T follicular helper cell (primary cell): ENCODE results near the gene CDR2.
"Not testable (repeated sequence)": the region's sequence is repeated elsewhere in the genome, so short reads cannot be mapped to it uniquely, and the experiment has no call there.

Experiments used
- DNase-seq: peaks from one replicate; pipeline ENCODE4 v3.0.0-alpha.2; 2020; ENCODE audit warnings: low read depth
- total RNA-seq, 2 experiments: gene quantifications; one replicate each; lab custom pipeline; 2026; lab: John Stamatoyannopoulos, UW

Gene CDR2
- total RNA-seq: 54.0 to 104 reads per million in 2 experiments

DNA sequence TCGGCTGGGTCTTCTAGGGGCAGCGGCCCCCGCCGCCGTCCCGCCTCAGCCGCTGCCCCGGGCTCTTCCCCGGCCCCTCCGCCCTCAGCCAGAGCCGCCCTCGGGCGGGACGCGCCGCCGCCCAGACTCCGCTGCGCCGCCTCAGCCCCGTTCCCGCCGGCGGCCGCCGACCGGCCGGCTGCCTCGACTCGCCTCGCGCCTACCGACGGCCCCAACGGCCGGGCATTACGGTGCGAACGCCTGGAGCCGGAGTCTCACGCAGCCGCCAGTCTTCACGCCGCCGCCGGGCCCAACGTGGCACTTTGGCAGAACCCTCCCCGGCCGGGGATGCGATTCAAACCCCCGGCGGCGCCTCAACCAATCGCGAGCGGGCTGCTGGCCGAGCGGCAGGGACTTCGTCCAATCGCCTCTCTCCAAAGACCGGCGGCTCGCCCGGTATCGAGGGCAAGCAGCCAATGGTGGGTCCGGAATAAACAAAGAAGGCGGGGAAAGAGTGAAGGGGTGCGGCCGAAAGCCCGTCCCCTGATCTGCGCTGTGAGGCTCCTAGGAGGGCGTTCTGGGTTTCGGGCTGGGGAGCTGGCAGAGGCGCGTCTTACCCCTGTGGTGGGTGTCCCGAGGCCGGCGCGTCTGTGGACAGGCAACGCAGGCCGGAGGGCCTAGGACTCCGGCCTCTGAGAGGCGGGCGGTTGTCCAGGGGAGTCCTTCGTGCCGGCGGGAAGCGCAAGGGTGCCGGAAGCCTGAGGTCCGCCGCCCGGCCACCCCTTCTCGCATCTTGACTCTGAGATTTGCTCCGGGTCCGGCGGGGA lies at the start of gene CDR2:
Gene CDR2, minus strand, starts transcription at position 309 of the 806 bp plus-strand sequence. CDS start 310 bp downstream, outside the sequence.
- DNase-seq: peak; percentile 98

DNA sequence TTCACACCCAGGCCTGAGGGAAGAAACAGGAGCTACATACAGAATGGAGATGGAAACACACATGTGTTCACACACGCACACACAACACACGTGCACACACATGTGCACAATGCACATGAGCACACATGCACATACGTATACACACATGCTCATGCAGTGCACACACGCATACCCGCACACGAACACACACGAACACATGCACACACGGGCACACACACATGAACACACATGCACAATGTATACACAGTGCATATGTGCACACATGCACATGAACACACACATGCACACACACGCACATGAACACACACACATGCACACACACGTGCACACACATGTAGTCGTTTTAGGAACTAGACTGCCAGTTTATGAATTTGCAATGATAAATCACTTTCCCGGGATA lies 49.3 kb upstream of the CDR2 start:
- DNase-seq: no peak

DNA sequence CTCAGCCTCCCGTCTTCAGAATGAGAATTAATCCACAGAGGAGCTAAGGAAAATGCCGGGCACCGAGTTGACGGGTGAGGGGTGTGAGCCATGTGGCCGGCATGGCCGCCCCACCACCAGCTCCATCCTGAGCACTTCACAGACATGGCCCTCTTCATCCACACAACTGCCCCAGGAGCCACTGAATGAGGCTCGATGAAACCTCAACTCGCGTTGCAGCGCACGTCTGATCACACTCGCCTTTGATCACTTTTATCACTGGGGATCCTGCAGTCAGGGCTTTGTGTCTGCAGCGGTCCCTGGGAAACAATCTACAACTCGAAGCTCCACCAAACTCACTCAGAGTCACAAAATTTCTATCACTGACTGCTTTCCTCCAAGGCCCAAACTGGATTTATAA lies 46.7 kb upstream of the CDR2 start:
- no peak for DNase-seq

- DNase-seq: no peak
Measured at GRCh38 chr16:22420606-22421135, 46.3 kb upstream of the CDR2 start.

DNA sequence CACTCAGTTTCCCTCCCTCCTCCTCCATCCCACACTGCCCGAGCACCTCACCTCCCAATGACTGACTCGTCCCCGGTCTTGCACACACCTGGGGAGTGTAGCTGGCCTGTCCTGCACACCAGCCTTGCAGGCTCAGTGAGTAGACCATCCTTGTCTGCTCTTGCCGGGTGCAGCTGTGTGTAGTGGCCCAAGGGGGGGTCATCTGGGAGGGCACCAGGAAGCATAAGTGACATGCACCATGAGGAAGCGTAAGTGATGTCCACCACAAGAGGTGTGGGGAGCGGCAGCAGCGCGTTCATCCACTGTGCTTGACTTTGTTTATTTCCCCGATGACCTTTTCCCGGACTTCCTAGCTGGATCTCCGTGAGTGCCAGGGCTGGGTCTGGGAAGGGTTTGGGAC lies 45.5 kb upstream of the CDR2 start:
- no peak for DNase-seq

- no peak for DNase-seq
Measured at GRCh38 chr16:22418826-22419225, 44.4 kb upstream of the CDR2 start.

GRCh38 chr16:22417798-22418197 lies 43.4 kb upstream of the CDR2 start:
- DNase-seq: not testable (repeated sequence)

DNA sequence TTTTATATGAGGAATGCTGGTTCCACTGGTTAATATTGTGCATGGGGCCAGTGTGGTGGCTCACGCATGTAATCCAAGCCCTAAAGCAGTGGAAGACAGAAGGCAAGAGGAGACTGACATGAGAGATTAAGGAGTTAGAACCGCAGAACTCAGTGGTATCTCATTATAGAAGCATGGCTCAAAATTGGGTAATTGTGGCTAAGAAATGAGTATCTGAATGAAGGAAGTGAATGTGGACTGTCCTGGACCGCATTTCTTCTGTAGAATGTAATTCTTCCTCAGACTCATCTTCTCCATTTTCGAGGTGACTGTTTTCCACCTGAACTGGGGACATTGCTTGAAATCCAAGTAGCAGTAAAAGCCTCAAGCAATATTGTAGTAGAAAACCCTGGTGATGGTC lies 42.6 kb upstream of the CDR2 start:
- no peak for DNase-seq

GRCh38 chr16:22413819-22414218 lies 39.4 kb upstream of the CDR2 start:
- no peak for DNase-seq

DNA sequence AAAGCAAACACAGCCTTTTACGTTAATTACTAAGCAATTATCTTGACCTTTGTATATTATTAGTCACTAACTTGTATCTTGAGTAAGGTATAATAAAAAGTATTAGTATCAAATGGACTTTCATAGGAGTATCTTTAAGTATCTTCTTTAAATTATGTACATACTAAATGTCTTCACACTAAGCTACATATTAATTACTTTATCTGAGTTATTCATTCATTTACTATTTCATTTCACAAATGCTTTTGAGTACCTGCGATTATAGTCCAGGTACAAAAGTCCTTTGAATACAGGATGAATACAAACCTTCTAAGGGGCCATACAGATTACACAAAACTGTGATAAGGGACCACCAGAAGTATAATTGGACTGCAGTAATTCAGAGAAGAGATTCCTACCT lies 33.1 kb upstream of the CDR2 start:
- no peak for DNase-seq

DNA sequence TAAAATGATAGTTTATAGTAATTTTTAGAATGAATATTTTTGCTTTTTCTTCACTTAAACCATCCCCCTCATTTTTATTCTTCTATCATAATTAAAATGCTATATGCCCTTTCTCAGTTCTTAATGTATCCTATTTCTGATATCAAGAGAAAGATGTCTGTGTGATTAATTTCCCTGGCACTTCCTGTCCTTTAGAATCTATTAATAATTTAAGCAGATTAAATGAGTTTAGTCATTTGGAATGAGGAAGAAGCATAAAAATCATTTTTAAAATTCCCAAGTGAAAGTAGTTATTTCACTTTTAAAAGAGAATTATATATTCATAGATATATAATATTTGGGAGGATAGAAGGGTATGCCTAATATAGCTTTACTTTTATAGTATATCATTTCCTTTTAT lies 27.8 kb upstream of the CDR2 start:
- DNase-seq: no peak

GRCh38 chr16:22400900-22401299 lies 26.5 kb upstream of the CDR2 start:
- DNase-seq: no peak

- no peak for DNase-seq
Measured at GRCh38 chr16:22397931-22398330, 23.5 kb upstream of the CDR2 start.

GRCh38 chr16:22397464-22397863 lies 23.0 kb upstream of the CDR2 start:
- no peak for DNase-seq

- no peak for DNase-seq
Measured at GRCh38 chr16:22395960-22396359, 21.5 kb upstream of the CDR2 start.

GRCh38 chr16:22394121-22394520 lies 19.7 kb upstream of the CDR2 start:
- DNase-seq: no peak

DNA sequence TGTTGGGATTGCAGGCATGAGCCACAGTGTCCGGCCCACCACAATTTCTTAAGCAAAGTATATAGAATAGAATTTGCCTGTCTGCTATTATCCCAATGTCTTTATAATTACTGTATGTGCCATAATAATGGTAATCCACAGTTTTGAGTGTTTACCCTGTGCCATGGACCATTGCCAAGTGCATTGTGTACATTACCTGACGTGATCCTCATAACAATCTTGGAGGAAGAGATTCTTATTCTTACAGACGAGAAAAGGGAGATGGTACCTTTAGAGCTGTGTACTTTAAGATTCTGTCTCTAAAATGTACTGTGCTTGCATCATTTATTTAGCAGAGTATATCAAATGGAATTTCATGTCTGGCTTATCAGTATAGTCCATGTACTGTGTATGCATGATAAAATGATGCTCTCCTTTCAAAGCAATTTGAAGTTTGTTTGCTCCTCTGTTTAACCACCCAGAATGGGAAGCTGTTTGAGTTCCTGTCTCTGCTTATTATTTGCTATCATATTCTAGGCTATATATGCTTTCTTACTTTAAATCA lies 13.8 kb upstream of the CDR2 start:
- no peak for DNase-seq

DNA sequence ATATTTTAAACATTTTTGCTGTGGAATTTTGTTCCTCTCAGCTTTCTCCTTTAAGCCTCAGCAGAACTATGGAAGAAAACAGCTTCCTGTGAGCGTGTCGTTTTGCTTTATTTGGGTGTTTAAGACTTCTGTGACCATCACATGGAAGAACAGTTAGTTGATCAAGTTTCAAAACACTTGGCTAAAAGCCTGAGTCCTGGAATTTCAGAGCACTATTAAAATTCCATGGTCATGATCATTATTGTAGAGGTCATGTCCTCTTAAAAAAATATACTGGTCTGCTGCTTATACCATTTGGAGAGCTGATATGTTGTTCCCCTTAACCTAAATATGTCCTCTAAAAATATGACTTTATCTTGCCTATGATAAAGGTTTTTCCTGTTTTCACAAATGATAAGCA lies 12.6 kb upstream of the CDR2 start:
- DNase-seq: no peak

GRCh38 chr16:22385196-22385595 lies 10.8 kb upstream of the CDR2 start:
- DNase-seq: no peak

DNA sequence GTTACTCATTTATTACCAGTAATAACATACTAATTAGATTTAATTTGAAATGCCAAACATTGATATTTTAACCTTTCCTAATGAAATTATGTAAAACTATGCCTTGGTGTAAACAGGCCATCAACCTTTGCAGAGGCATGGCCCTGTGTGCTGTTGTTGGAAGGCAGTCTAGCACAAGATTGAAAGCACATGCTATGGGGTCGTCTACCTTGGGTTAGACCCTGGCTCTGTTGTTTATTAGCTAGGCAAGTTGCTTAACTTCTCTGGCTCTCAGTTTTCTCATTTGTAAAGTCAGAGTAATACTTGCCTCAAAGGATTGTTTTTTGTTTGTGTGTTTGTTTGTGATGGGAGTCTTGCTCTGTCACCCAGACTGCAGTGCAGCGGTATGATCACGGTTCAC lies 9.4 kb upstream of the CDR2 start:
- DNase-seq: no peak

GRCh38 chr16:22381392-22381791 lies 7.0 kb upstream of the CDR2 start:
- DNase-seq: no peak

- no peak for DNase-seq
Measured at GRCh38 chr16:22380529-22380928, 6.1 kb upstream of the CDR2 start.

GRCh38 chr16:22379656-22380055 lies 5.2 kb upstream of the CDR2 start:
- DNase-seq: no peak
